Measurements from ENCODE around the gene GATA5. TPM values are rescaled to one million over a fixed set of nuclear protein-coding genes. Genes with fewer than 3 reads are reported as not detected.

Gene GATA5
- total and polyA plus RNA-seq, 8 donors: 3.1 to 16.4 (median 9.3) TPM; not detected in 1

GRCh38 chr20:62445553-62446340, 30.0 kb downstream of the GATA5 start:
- WGBS, 5 donors: 73 to 84% (median 79%) methylated on average over 5 to 36 of the region's 36 CpGs
- DNase-seq: no peak

GRCh38 chr20:62444286-62444685, 31.5 kb downstream of the GATA5 start:
- WGBS, 5 donors: 84 to 95% (median 94%) methylated on average over 6 of the region's 6 CpGs
- H3K36me3 ChIP-seq: no peaks in the 10 kb centered on the region
- no peak for DNase-seq
- H3K9me3 ChIP-seq: no peaks in the 10 kb centered on the region
- no peak overlapping the region for H3K27ac ChIP-seq
- TF ChIP-seq POLR2AphosphoS5 (IDR thresholded peaks at IDR 0.05) (no peak), EP300 (IDR thresholded peaks at IDR 0.05) (no peak)
- TF ChIP-seq, protein P1, sequence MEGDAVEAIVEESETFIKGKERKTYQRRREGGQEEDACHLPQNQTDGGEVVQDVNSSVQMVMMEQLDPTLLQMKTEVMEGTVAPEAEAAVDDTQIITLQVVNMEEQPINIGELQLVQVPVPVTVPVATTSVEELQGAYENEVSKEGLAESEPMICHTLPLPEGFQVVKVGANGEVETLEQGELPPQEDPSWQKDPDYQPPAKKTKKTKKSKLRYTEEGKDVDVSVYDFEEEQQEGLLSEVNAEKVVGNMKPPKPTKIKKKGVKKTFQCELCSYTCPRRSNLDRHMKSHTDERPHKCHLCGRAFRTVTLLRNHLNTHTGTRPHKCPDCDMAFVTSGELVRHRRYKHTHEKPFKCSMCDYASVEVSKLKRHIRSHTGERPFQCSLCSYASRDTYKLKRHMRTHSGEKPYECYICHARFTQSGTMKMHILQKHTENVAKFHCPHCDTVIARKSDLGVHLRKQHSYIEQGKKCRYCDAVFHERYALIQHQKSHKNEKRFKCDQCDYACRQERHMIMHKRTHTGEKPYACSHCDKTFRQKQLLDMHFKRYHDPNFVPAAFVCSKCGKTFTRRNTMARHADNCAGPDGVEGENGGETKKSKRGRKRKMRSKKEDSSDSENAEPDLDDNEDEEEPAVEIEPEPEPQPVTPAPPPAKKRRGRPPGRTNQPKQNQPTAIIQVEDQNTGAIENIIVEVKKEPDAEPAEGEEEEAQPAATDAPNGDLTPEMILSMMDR (IDR thresholded peaks at IDR 0.05): no peak
- H3K27me3 ChIP-seq: peaks cover 0 to 66% (median 12%) of the 10 kb centered on the region in 3 donors
- intact Hi-C loops (cut with DNase I; ENCODE audit: low total_unique reads): no loop called here
- H3K4me3 ChIP-seq: no peak overlapping the region
- H3K4me1 ChIP-seq: no peaks in the 10 kb centered on the region

More at GRCh38 chr20:62445553-62446340, 30.0 kb downstream of the GATA5 start:
- Histone ChIP-seq H3K4me3 (no peak overlapping the region), H3K27ac (no peak overlapping the region), H3K36me3 (no peaks in the 10 kb centered on the region), H3K9me3 (no peaks in the 10 kb centered on the region), H3K27me3 (peaks cover 0 to 80% (median 19%) of the 10 kb centered on the region in 3 donors), H3K4me1 (no peaks in the 10 kb centered on the region)
- intact Hi-C loops (cut with DNase I; ENCODE audit: low total_unique reads): no loop called here
- no peak for TF ChIP-seq POLR2AphosphoS5 (IDR thresholded peaks at IDR 0.05)
- no peak for TF ChIP-seq EP300 (IDR thresholded peaks at IDR 0.05)
- TF ChIP-seq, protein P1 (IDR thresholded peaks at IDR 0.05): no peak
- no peak for TF ChIP-seq POLR2A (IDR thresholded peaks at IDR 0.05)

DNA sequence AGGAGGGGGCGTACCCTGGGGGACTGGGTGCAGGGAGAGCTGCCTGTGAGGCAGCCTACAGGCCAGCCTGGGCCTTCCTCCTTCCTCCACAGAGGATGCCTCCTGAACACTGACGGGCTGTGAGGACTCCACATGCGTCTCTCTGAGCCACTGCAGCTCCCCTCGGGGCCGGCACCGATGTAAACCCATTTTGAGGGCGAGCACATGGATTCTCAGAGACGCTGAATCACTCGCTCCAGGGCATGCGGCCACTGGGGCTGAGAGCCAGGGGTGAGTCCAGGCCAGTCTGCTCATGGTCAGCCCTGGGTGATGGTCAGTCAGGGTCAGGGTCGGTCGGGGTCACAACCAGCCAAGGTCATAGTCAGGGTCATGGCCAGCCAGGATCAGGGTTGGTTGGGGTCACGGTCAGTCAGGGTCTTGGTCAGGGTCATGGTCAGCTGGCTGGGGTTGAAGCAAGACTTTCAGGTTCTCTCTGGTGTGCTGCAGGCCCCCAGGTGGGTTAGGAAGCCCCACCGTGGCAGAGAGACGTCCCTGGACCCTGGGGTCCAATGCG, 33.7 kb downstream of the GATA5 start:
- DNase-seq: no peak
- intact Hi-C loops (cut with DNase I; ENCODE audit: low total_unique reads): no loop called here
- H3K4me1 ChIP-seq: peaks cover 0 to 13% (median 4%) of the 10 kb centered on the region in 4 donors
- no peak overlapping the region for H3K4me3 ChIP-seq
- H3K27me3 ChIP-seq: peaks cover 0 to 44% (median 4%) of the 10 kb centered on the region in 3 donors
- TF ChIP-seq EP300 (IDR thresholded peaks at IDR 0.05) (no peak), POLR2AphosphoS5 (IDR thresholded peaks at IDR 0.05) (no peak), POLR2A (IDR thresholded peaks at IDR 0.05) (no peak)
- TF ChIP-seq, protein P1 (IDR thresholded peaks at IDR 0.05): no peak
- no peaks in the 10 kb centered on the region for H3K9me3 ChIP-seq
- no peaks in the 10 kb centered on the region for H3K36me3 ChIP-seq
- WGBS, 5 donors: 65 to 90% (median 88%) methylated on average over 13 to 16 of the region's 16 CpGs
- no peak overlapping the region for H3K27ac ChIP-seq

DNA sequence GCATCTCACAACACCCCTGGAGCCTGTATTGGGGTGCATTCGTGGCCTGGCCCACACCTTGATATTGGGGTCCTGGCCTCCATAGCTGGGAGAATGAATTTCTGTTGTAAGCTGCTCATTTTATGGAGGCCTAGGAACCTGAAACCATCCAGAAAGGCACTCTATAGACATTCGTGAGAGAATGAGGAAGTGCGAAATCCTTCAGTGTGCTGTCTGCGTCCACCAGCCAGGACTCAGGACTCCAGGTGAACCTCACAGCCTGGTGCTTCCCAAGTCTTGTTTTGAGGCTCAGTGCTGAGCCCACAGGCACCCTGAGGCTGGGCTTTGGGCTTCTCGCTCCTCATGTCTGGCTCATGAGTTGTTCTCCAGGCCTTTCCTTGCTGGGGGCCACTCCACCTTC, 36.6 kb downstream of the GATA5 start:
- Histone ChIP-seq H3K27ac (no peak overlapping the region), H3K9me3 (no peaks in the 10 kb centered on the region), H3K36me3 (no peaks in the 10 kb centered on the region), H3K4me1 (peaks cover 5 to 19% (median 10%) of the 10 kb centered on the region in 4 donors), H3K27me3 (peaks cover 0 to 30% (median 0%) of the 10 kb centered on the region in 3 donors), H3K4me3 (no peak overlapping the region)
- intact Hi-C loops (cut with DNase I; ENCODE audit: low total_unique reads): no loop called here
- no peak for DNase-seq
- 74 to 90% (median 77%) methylated on average over 5 of the region's 5 CpGs for WGBS, 5 donors
- no peak for TF ChIP-seq POLR2A (IDR thresholded peaks at IDR 0.05)
- TF ChIP-seq POLR2AphosphoS5 (IDR thresholded peaks at IDR 0.05): no peak
- TF ChIP-seq, protein P1 (IDR thresholded peaks at IDR 0.05): no peak

Data from stomach (tissue), 9 donors.